GM12878 (cell line): ENCODE results near the gene HSPA12A. TPM values are rescaled to one million over a fixed set of nuclear protein-coding genes. Genes with fewer than 3 reads are reported as not detected.

Source experiments
- ATAC-seq: fragments of 200-7000 bp; cut with Tn5 transposase; 3 replicates; pipeline ENCODE4 v1.9.1; 2020; ENCODE audit warnings: mild to moderate bottlenecking, moderate library complexity
- Bru-seq: library from RNA; stranded (reverse); fragments of 400-500 nt; gene quantifications from one replicate; lab custom pipeline; 2021; lab: Mats Ljungman, UMichigan
- BruChase-seq, 2 experiments: library from RNA; stranded (reverse); fragments of 400-500 nt; gene quantifications; one replicate each; lab custom pipeline; 2021; lab: Mats Ljungman, UMichigan
- BruUV-seq: library from RNA; stranded (reverse); fragments of 400-500 nt; replicated peaks from 2 replicates; lab custom pipeline; 2021; lab: Mats Ljungman, UMichigan
- CTCF ChIA-PET: fragments of 300-600 bp; sonication (Branson Sonifier 250); formaldehyde crosslinking; extraction: SDS; loops from one replicate; lab custom pipeline; 2021; ENCODE audit warnings: inconsistent platforms; lab: Yijun Ruan, JAX
- POLR2A ChIA-PET: fragments of 350-600 bp; formaldehyde crosslinking; extraction: SDS; loops from one replicate; lab custom pipeline; 2021; ENCODE audit warnings: inconsistent platforms; lab: Charles Lee
- RAD21 ChIA-PET: fragments of 300-600 bp; sonication (Branson Sonifier 250); formaldehyde crosslinking; loops from one replicate; lab custom pipeline; 2023; ENCODE audit warnings: antibody characterized with exemption; ENCODE audit not compliant: unreplicated experiment; lab: Charles Lee
- SMC1A ChIA-PET: fragments of 300-600 bp; sonication (Branson Sonifier 250); formaldehyde crosslinking; loops from one replicate; lab custom pipeline; 2023; ENCODE audit not compliant: unreplicated experiment, uncharacterized antibody; lab: Charles Lee
- DNase-seq: peaks from one replicate; pipeline ENCODE4 v3.0.0-alpha.2; 2011; ENCODE audit warnings: low read depth, low spot score
- FAIRE-seq: peaks from 3 replicates; lab custom pipeline; 2011; peaks lifted over from hg19 to GRCh38; lab: Jason Lieb, UNC
- H2AFZ ChIP-seq: 2 replicates; pipeline ENCODE4 v1.6.0; 2011; ENCODE audit warnings: low read depth, low read length, control low read depth; ENCODE audit not compliant: control insufficient read depth
- H3K27ac ChIP-seq: 2 replicates; pipeline ENCODE4 v1.5.1; 2011; ENCODE audit warnings: control low read depth; ENCODE audit not compliant: control insufficient read depth, insufficient read depth
- H3K27me3 ChIP-seq, 2 experiments: replicated peaks in 1 of 2; 2 replicates each; pipeline versions ENCODE4 v1.6.0 to v1.6.1; 2011; ENCODE audit warnings: low read length in 1 of 2; ENCODE audit not compliant: control insufficient read depth in 2 of 2, insufficient read depth in 2 of 2
- H3K36me3 ChIP-seq, 2 experiments: 2 replicates each; pipeline ENCODE4 v1.5.1; 2011; ENCODE audit warnings: low read length in 1 of 2; ENCODE audit not compliant: control insufficient read depth in 2 of 2, insufficient read depth in 2 of 2
- H3K4me1 ChIP-seq: 2 replicates; pipeline ENCODE4 v1.6.1; 2011; ENCODE audit warnings: mild to moderate bottlenecking, low read length, moderate library complexity, mixed read lengths; ENCODE audit not compliant: control insufficient read depth, insufficient read depth
- H3K4me2 ChIP-seq: 2 replicates; pipeline ENCODE4 v1.6.0; 2011; ENCODE audit warnings: control low read depth; ENCODE audit not compliant: control insufficient read depth, insufficient read depth
- H3K4me3 ChIP-seq: fragments of 200-600 bp; sonication (generic); 2 replicates; pipeline ENCODE4 v1.5.1; 2016
- H3K79me2 ChIP-seq: 2 replicates; pipeline ENCODE4 v1.6.0; 2011; ENCODE audit warnings: low read length; ENCODE audit not compliant: control insufficient read depth, insufficient read depth
- H3K9ac ChIP-seq: 2 replicates; pipeline ENCODE4 v1.8.0; 2011; ENCODE audit warnings: low read length, control low read depth, mixed read lengths; ENCODE audit not compliant: control insufficient read depth, insufficient read depth
- H3K9me3 ChIP-seq: replicated peaks from 3 replicates; pipeline ENCODE4 v1.5.1; 2011; ENCODE audit warnings: mild to moderate bottlenecking, low read length; ENCODE audit not compliant: control insufficient read depth, insufficient read depth
- H4K20me1 ChIP-seq: 2 replicates; pipeline ENCODE4 v1.6.0; 2011; ENCODE audit not compliant: control insufficient read depth, insufficient read depth
- MYC ChIP-seq: IDR thresholded peaks from 2 replicates; pipeline ENCODE4 v1.6.1; 2011; ENCODE audit warnings: mild to moderate bottlenecking, low read length, moderate library complexity, inconsistent platforms; ENCODE audit not compliant: insufficient read depth, insufficient replicate concordance, insufficient read length, severe bottlenecking
- NFIC ChIP-seq: IDR thresholded peaks from 2 replicates; pipeline ENCODE4 v1.6.1; 2012; ENCODE audit warnings: low read depth, mild to moderate bottlenecking, inconsistent platforms, low read length, moderate library complexity
- RELA ChIP-seq: fragments of 450-650 bp; IDR thresholded peaks from 2 replicates; pipeline ENCODE4 v1.8.0; 2014; ENCODE audit warnings: borderline replicate concordance; ENCODE audit not compliant: partially characterized antibody
- SRF ChIP-seq, 2 experiments: IDR thresholded peaks; 2 replicates each; pipeline ENCODE4 v1.6.1; 2011; ENCODE audit warnings: low read depth in 2 of 2, low read length in 2 of 2, mild to moderate bottlenecking in 1 of 2, moderate library complexity in 1 of 2
- SUZ12 ChIP-seq: fragments of 200-600 bp; sonication (generic); IDR thresholded peaks from one replicate; pipeline ENCODE4 v1.6.1; 2018; ENCODE audit warnings: antibody characterized with exemption, mild to moderate bottlenecking; ENCODE audit not compliant: unreplicated experiment
- WGBS: methylation state at CpG from one replicate; pipeline ENCODE4 v1.1.6; 2016; ENCODE audit warnings: low lambda C conversion rate; ENCODE audit not compliant: insufficient replicate concordance, insufficient coverage; ENCODE audit errors: missing lambda C conversion rate; 5-methylcytosine and 5-hydroxymethylcytosine counted together
- in situ Hi-C: fragments of 300-500 bp; cut with MboI; formaldehyde crosslinking; loops from 9 replicates; pipeline ENCODE4 v1.14.3; 2018; ENCODE audit warnings: mixed read lengths
- intact Hi-C: fragments of 100-400 bp; cut with micrococcal nuclease; formaldehyde crosslinking; loops from one replicate; pipeline ENCODE4 v1.14.2; 2022; ENCODE audit not compliant: unreplicated experiment
- long read RNA-seq, 2 experiments: library from polyadenylated mRNA; unstranded; transcript quantifications; one replicate each; pipeline ENCODE4 v2.0.0, GENCODE V29; 2019 to 2020
- polyA minus RNA-seq, 3 experiments: library from RNA; depleted of rRNA, polyadenylated mRNA; stranded (reverse); fragments of >200 nt; gene quantifications; 2 replicates each; pipeline ENCODE4 v1.2.3, GENCODE V29; 2011
- polyA plus RNA-seq, 11 experiments: library from polyadenylated mRNA; depleted of rRNA in 4 of 11; unstranded in 6 of 11; stranded (reverse) in 5 of 11; fragments of >200 nt; fragmentation: Nextera tagmentation in 4 of 11; fragmentation: Illumina TruSeq in 1 of 11; extraction: Ambion mirVana in 4 of 11; extraction: Trizol in 1 of 11; gene quantifications; 1 replicate in 1 of 11; 2 replicates in 10 of 11; pipeline versions ENCODE4 v1.2.1 to v1.2.3, GENCODE V29; 2011 to 2016; ENCODE audit warnings: inconsistent platforms in 2 of 11, missing spikeins in 2 of 11, low read depth in 1 of 11
- total RNA-seq, 4 experiments: library from RNA; depleted of rRNA in 3 of 4; stranded (reverse); fragments of >200 nt in 3 of 4; fragmentation: Illumina TruSeq in 1 of 4; extraction: Trizol in 1 of 4; gene quantifications; 2 replicates each; pipeline versions ENCODE4 v1.2.1 to v1.2.3, GENCODE V29; 2013 to 2021

The HSPA12A gene, protein sequence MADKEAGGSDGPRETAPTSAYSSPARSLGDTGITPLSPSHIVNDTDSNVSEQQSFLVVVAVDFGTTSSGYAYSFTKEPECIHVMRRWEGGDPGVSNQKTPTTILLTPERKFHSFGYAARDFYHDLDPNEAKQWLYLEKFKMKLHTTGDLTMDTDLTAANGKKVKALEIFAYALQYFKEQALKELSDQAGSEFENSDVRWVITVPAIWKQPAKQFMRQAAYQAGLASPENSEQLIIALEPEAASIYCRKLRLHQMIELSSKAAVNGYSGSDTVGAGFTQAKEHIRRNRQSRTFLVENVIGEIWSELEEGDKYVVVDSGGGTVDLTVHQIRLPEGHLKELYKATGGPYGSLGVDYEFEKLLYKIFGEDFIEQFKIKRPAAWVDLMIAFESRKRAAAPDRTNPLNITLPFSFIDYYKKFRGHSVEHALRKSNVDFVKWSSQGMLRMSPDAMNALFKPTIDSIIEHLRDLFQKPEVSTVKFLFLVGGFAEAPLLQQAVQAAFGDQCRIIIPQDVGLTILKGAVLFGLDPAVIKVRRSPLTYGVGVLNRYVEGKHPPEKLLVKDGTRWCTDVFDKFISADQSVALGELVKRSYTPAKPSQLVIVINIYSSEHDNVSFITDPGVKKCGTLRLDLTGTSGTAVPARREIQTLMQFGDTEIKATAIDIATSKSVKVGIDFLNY
- total RNA-seq (2013; cell fraction: nucleolus; rRNA removed) = 20.5 and 21.4 TPM in 2 replicates
- 0.82 and 0.90 TPM in 2 replicates for total RNA-seq (2014; rRNA removed)
- 1.9 and 2.2 TPM in 2 replicates for total RNA-seq (2014; rRNA removed; fragmentation: Illumina TruSeq; extraction: Trizol)
- total RNA-seq (2021) = 2.2 and 2.4 TPM in 2 replicates
- 1.4 TPM for polyA plus RNA-seq (2011; ENCODE audit: low read depth)
- polyA plus RNA-seq (2011; rRNA removed) = 18.2 and 20.2 TPM in 2 replicates
- polyA plus RNA-seq (2011; cell fraction: cytosol; rRNA removed) = 6.7 and 7.4 TPM in 2 replicates
- 15.8 and 17.6 TPM in 2 replicates for polyA plus RNA-seq (2011; cell fraction: nucleus; rRNA removed)
- polyA plus RNA-seq (2012) = 1.6 and 2.0 TPM in 2 replicates
- polyA plus RNA-seq (2014; fragmentation: Illumina TruSeq; extraction: Trizol) = 2.5 and 3.2 TPM in 2 replicates
- polyA plus RNA-seq (2014; fragmentation: Nextera tagmentation; extraction: Ambion mirVana) = 1 to 10 TPM; 2.2 to 4.0 TPM
- polyA plus RNA-seq (2014; rRNA removed) = 1.9 and 3.0 TPM in 2 replicates
- 1 to 10 TPM; 3.2 to 3.4 TPM for polyA plus RNA-seq (2016; fragmentation: Nextera tagmentation; extraction: Ambion mirVana)
- 13.0 and 13.5 TPM in 2 replicates for polyA minus RNA-seq (2011; rRNA and poly(A)+ RNA removed)
- polyA minus RNA-seq (2011; cell fraction: cytosol; rRNA and poly(A)+ RNA removed) = 4.0 and 5.7 TPM in 2 replicates
- polyA minus RNA-seq (2011; cell fraction: nucleus; rRNA and poly(A)+ RNA removed) = 11.1 and 17.3 TPM in 2 replicates
- Bru-seq, nascent RNA = percentile 39 among the genes with signal in this experiment
- percentile 45 among the genes with signal in this experiment for BruChase-seq, experiment 1, labeled RNA remaining after a 6-hour chase
- BruChase-seq, experiment 2, labeled RNA remaining after a 2-hour chase = percentile 38 among the genes with signal in this experiment
- long read RNA-seq, experiment 1 = 0 reads
- long read RNA-seq, experiment 2, full-length matches to known transcripts = 1 of 9 reads
- long read RNA-seq, experiment 2, partial matches to known transcripts = 3 of 9 reads
- long read RNA-seq, experiment 2, other reads (novel, unspliced or antisense) = 5 of 9 reads

DNA sequence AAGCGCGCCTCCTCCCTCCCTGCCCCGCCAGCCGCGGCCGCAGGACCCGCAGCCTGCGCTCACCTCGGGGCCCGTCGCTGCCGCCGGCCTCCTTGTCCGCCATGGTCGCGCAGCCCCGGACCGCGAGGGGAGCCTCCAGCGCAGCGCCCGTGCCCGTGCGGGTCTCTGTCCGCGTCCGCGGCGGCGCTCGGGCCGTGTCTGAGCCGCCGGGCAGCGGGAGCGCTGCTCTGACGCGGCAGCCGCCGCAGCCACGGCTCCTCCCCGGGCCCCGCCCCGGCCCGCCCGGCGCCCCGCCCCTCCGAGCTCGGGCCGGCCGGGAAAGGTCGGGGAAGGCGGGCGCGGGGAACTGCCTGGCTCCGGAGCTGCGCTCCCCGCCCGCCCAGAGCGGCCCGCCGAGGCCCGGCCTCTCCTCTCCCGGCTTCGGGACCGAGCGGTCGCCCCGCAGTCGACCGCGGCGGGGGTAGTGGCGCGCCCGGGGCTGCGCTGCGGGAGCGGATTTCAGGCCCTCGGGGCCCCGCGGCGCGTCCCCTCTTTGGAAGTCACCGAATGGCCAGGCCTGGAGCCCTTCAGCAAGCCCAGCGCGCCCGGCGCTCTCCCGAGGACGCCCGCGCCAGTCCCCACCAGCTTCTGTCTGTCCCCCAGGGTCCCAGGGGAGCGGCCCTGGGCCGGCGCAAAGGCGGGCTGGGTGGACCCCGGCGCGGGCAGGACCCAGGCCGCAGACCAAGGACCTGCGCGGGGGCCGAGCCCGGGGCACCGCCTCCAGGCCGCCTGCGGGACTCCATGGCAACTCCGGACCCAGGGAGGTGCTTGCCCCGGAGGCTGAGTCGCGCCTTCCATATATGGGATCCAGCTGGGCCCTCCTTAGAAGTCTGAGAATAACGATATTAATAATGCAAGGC, at the start of gene HSPA12A:
TSS of gene HSPA12A (minus strand) at position 200 of the 899 bp plus-strand sequence. CDS start at position 103, 97 bp downstream.
- H3K36me3 ChIP-seq = no peaks in the 10 kb centered on the region
- TF ChIP-seq RELA (no peak), SUZ12 (peak; percentile 50), SRF (IDR thresholded peaks at IDR 0.05; ENCODE audit: low read depth in 2 of 2, low read length in 2 of 2) (0 out of 4 replicates have a peak, but pooled peaks of 1 of the 2 experiments have one; percentile 19), MYC (no peak), NFIC (no peak)
- TF ChIP-seq, all 136 proteins: peak for 2
- H3K27ac ChIP-seq = no peak within 1 kb of the TSS
- in situ Hi-C loops = no loop called here
- H3K4me1 ChIP-seq = no peaks in the 10 kb centered on the region
- peak within 1 kb of the TSS; percentile 47; the same call in 1 of the 2 replicates for H3K4me3 ChIP-seq
- no peaks in the 10 kb centered on the region for H4K20me1 ChIP-seq
- ChIA-PET RAD21 (no interaction called here), SMC1A (no interaction called here), POLR2A (no interaction called here), CTCF (no interaction called here)
- no TSS peak for BruUV-seq
- no peaks in the 10 kb centered on the region for H3K79me2 ChIP-seq
- FAIRE-seq = no peak
- H3K9ac ChIP-seq = no peak within 1 kb of the TSS
- peak within 1 kb of the TSS; percentile 65 for H2AFZ ChIP-seq
- peak; percentile 97 for ATAC-seq
- no peaks in the 10 kb centered on the region for H3K9me3 ChIP-seq
- WGBS = 8% methylated on average over 24 of the region's 114 CpGs
- peak within 1 kb of the TSS; percentile 50; the same call in 1 of the 2 replicates for H3K4me2 ChIP-seq
- peaks cover 2 to 4% of the 10 kb centered on the region in 2 experiments for H3K27me3 ChIP-seq
- DNase-seq = no peak
- intact Hi-C loops = no loop called here
